Spinal cord (tissue), 10 donors: ENCODE measurements around the gene CNNM4. TPM values are rescaled to one million over a fixed set of nuclear protein-coding genes. Genes with fewer than 3 reads are reported as not detected.

Experiments used
- DNase-seq, 6 donors: peaks; one replicate each; pipeline versions ENCODE4 v3.0.0 to v3.0.0-alpha.2; 2013 to 2015; ENCODE audit warnings: low spot score in 6 of 6, low read depth in 4 of 6
- H3K27ac ChIP-seq: one replicate; pipeline ENCODE4 v1.5.1; 2013; ENCODE audit warnings: low read depth, low read length, control low read depth
- H3K27me3 ChIP-seq: one replicate; pipeline ENCODE4 v1.6.1; 2013; ENCODE audit warnings: low read length; ENCODE audit not compliant: control insufficient read depth, insufficient read depth
- H3K36me3 ChIP-seq: one replicate; pipeline ENCODE4 v1.6.1; 2013; ENCODE audit warnings: low read length; ENCODE audit not compliant: control insufficient read depth, insufficient read depth
- H3K4me1 ChIP-seq: one replicate; pipeline ENCODE4 v1.6.1; 2013; ENCODE audit warnings: low read length; ENCODE audit not compliant: control insufficient read depth, insufficient read depth
- H3K4me3 ChIP-seq: one replicate; pipeline ENCODE4 v1.5.1; 2013; ENCODE audit warnings: low read depth, low read length, control low read depth
- H3K9me3 ChIP-seq: one replicate; pipeline ENCODE4 v1.6.1; 2013; ENCODE audit warnings: low read length; ENCODE audit not compliant: control insufficient read depth, insufficient read depth
- WGBS: methylation state at CpG from one replicate; pipeline ENCODE4 v1.1.5; 2013; ENCODE audit warnings: missing lambda C conversion rate; ENCODE audit not compliant: insufficient coverage; 5-methylcytosine and 5-hydroxymethylcytosine counted together
- polyA plus RNA-seq, 2 donors: library from polyadenylated mRNA; unstranded; fragments of 120-200 nt; gene quantifications; one replicate each; pipeline ENCODE4 v1.2.1, GENCODE V29; 2013; ENCODE audit not compliant: insufficient read length in 2 of 2
- total RNA-seq, 2 donors: library from RNA; depleted of rRNA in 1 of 2; stranded (reverse); fragments of 120-200 nt in 1 of 2; fragments of >200 nt in 1 of 2; gene quantifications; one replicate each; pipeline versions ENCODE4 v1.2.3 to v1.2.4, GENCODE V29; 2013 to 2014
- donor health status: healthy.

The CNNM4 gene
- total and polyA plus RNA-seq, 4 donors: 5.1 to 12.6 (median 7.4) TPM

- no peak for DNase-seq
- Histone ChIP-seq H3K4me3 (no peak overlapping the region), H3K9me3 (no peaks in the 10 kb centered on the region), H3K27ac (no peak overlapping the region), H3K4me1 (peaks cover 13% of the 10 kb centered on the region), H3K27me3 (no peaks in the 10 kb centered on the region), H3K36me3 (peaks cover 69% of the 10 kb centered on the region)
- 28% methylated on average over 42 of the region's 42 CpGs for WGBS
Measured at GRCh38 chr2:96839293-96839874, 78.7 kb downstream of the CNNM4 start.

DNA sequence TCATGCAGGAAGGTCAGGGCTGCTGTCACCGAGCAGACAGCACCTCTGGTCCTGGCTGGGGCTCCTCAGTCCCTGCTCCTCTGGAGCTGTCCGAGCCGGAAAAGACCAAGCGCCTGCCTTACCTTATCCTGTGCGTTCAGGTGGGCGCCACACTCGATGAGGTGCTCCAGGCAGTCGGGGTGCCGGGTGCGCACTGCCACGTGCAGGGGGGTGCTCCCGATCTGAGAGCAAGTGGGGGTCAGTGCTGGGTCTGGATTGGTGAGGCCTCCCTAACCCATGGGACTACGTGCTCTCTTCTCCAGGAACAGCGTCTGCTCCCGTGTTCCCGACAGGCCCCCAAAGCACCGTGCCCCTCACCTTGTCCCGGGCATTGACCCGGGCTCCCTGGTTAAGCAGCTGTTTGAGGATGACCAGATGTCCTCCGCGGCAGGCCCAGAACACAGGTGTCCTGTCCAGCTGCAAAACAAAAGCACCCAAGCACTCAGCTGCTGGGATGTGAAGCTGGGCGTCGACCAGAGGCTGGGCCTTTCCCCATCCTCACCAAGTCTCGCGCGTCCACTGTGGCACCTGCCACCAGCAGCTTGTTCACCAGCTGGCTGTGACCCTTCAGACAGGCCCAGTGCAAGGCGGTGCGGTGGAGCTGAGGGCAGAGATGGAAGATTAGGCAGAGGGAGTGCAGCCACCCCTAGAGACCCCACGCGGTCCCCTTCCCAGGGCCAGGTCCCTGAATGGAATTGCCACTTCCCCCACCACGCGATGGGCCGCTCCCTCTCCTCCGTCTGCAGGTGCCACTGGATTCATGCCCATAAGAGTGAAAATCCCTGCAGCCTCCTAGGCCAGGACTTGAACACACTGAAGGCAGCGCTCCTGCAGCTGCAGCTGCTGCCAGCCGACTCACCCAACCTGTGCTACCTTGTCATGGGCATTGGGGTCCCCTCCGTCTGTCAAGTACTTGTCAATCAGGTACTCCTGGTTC, 79.5 kb downstream of the CNNM4 start:
- peaks cover 75% of the 10 kb centered on the region for H3K36me3 ChIP-seq
- H3K4me3 ChIP-seq: no peak overlapping the region
- peaks cover 13% of the 10 kb centered on the region for H3K4me1 ChIP-seq
- H3K27ac ChIP-seq: no peak overlapping the region
- WGBS: 90% methylated on average over 36 of the region's 37 CpGs
- DNase-seq: no peak
- H3K9me3 ChIP-seq: no peaks in the 10 kb centered on the region
- H3K27me3 ChIP-seq: no peaks in the 10 kb centered on the region

DNA sequence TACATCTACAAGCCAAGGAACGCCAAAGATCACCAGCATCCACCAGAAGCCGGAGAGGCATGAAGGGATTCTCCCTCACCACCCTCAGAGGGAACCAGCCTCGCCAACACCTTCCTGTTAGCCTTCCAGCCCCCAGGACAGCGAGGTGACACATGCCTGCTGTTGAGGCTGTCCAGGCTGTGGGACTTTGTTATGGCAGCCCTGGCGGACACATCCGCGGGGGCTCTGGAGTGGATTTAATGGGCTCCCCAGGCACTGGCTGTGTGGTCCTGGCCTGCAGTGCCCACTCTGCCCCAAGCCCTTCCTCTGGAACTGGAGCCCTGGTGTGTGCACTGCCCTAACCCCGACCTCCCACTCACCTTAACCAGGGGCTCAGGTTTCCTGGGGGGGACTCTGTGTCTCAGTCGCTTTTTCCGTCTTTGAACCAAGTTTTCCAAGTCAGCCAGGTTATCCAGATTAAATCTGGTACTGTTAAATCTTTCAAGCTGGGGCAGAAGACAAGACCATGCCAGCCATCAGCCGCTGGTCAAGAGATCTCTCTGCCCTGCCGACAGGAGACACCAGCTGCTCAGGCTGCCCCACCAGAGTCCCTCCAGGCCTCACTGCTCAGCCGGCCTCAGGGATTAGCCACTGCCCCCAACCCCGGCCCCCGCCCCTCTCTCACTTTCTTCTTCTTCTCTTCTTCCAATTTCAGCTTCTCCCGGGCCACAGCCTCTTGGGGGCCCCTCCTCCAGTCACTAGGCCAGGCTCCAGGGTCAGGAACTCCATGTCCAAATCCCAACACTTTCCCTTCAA, 81.2 kb downstream of the CNNM4 start:
- peaks cover 85% of the 10 kb centered on the region for H3K36me3 ChIP-seq
- no peak for DNase-seq
- H3K9me3 ChIP-seq: no peaks in the 10 kb centered on the region
- H3K4me3 ChIP-seq: no peak overlapping the region
- H3K4me1 ChIP-seq: peaks cover 13% of the 10 kb centered on the region
- WGBS: 81% methylated on average over 11 of the region's 16 CpGs
- no peaks in the 10 kb centered on the region for H3K27me3 ChIP-seq
- no peak overlapping the region for H3K27ac ChIP-seq

DNA sequence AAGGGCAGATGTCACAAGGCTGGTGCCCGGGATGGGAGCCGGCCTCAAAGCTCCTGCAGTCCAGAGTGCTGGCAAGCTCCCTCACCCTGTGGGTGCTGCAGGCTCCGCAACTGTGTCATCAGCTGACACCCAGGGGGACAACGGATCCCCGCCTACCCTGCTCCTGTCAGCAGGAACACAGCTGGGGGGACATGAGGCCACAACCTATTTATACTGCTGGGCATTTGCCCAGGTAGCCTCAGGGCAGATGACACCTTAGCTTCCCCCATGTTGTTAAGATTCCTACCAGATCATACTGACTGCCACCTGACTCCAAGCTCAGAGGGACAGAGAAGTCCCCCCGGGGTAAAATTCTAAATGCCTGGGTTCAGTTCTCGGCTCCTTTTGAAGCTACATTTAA, 81.9 kb downstream of the CNNM4 start:
- Histone ChIP-seq H3K36me3 (peaks cover 87% of the 10 kb centered on the region), H3K4me3 (no peak overlapping the region), H3K9me3 (no peaks in the 10 kb centered on the region), H3K27ac (no peak overlapping the region), H3K4me1 (peaks cover 13% of the 10 kb centered on the region), H3K27me3 (no peaks in the 10 kb centered on the region)
- WGBS: 90% methylated on average over 7 of the region's 7 CpGs
- no peak for DNase-seq

DNA sequence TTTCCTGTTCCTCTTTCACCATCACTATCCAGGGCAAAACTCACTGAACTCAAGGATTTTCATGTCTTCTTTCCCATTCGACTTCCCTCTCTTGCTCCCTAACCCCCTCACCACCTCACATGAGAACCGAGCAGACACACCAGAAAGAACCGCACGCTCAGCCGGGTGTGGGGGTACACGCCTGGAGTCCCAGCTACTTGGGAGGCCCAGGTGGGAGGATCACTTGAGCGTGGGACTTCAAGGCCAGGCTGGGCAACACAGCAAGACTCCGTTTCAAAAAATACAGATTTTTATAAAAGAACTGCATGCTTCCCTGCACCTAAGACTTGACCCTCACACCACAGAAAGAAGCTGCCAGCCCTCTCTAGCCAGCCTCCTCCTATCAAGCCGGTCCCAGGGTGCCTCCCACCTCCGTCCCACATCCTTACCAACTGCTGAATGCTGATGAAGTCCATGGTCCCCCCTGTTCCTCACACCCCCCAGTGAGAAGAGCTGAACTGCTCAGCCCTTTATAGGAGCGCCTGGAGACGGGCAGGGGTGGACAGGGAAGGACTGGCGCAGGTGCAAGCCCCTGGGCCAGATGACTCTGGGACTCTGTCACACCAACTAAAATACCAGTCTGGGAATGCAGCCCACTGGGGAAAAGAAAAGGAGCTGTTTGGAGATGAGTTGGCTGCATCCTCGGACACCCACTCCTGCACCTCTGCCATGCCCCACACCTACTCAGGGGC, 83.0 kb downstream of the CNNM4 start, which contains the start of gene ANKRD23:
Gene ANKRD23, minus strand, starts transcription at position 484 of the 731 bp plus-strand sequence. Its CDS starts 29 bp downstream, at position 455.
- H3K27me3 ChIP-seq: no peaks in the 10 kb centered on the region
- no peaks in the 10 kb centered on the region for H3K9me3 ChIP-seq
- H3K4me3 ChIP-seq: no peak within 1 kb of the TSS
- peaks cover 86% of the 10 kb centered on the region for H3K36me3 ChIP-seq
- WGBS: 92% methylated on average over 10 of the region's 14 CpGs
- H3K27ac ChIP-seq: no peak within 1 kb of the TSS
- DNase-seq: no peak
- peaks cover 13% of the 10 kb centered on the region for H3K4me1 ChIP-seq

DNA sequence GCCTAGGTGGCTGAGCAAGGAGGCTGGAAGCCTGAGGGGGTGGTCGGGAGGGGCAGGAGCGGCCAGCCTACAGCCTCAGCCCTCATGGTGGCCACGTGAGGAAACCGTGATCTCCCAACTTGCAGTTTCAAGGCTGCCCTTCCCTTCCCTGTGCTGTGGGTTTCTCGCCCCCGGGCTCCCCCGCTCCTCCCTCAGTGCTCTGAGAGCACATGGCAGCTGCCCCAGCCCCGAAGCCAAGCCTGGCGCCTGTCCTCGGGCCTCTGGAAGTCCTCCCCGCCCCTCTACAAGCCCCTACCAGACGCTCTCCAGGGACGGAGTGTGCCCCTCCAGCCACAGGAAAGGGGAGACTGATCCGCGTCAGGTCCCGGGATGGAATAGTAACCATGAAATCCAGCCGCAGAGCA, 83.7 kb downstream of the CNNM4 start:
- Histone ChIP-seq H3K9me3 (no peaks in the 10 kb centered on the region), H3K4me3 (no peak overlapping the region), H3K36me3 (peaks cover 86% of the 10 kb centered on the region), H3K4me1 (peaks cover 8% of the 10 kb centered on the region), H3K27ac (no peak overlapping the region), H3K27me3 (no peaks in the 10 kb centered on the region)
- WGBS: 72% methylated on average over 11 of the region's 17 CpGs
- no peak for DNase-seq

DNA sequence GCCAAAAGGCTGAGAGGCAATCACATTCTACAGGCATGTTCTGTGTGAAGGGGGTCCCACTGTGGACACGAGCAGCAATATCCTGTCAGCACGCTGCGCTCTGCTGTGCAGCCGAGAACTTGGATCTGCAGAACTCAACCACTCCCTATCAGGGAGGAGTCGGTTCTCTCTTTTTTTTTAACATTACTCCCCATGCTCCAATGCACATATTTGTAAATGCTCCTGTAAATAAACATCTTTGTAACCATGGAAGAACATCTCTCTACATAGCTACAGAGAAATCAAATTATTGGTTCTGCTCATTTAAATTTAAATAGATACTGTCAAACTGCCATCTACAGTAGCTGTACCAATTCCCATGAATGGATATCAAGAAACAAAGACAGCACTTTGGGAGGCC, 86.1 kb downstream of the CNNM4 start:
- Histone ChIP-seq H3K27ac (no peak overlapping the region), H3K4me1 (no peaks in the 10 kb centered on the region), H3K9me3 (no peaks in the 10 kb centered on the region), H3K4me3 (no peak overlapping the region), H3K27me3 (no peaks in the 10 kb centered on the region), H3K36me3 (peaks cover 90% of the 10 kb centered on the region)
- DNase-seq: no peak
- 93% methylated on average over 5 of the region's 5 CpGs for WGBS

DNA sequence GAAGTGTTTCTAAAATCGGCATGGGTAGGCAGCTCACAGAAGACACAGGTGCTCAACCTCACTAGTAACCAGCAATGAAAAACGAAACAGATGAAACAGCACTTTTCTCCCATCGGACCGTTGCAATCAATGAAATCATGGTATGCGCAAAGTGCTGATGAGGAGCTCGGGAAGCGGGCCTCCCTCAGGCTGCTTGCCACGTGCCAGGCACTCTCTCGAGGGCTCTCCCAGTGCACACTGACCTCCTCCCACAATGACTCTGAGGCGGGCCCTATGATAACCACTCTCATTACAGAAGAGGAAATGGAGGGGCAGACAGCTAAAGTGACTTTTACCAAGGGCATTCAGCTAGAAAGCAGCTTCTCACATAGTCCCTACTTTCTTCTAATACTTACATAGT, 86.9 kb downstream of the CNNM4 start:
- no peaks in the 10 kb centered on the region for H3K9me3 ChIP-seq
- WGBS: 79% methylated on average over 6 of the region's 10 CpGs
- no peak overlapping the region for H3K4me3 ChIP-seq
- H3K27me3 ChIP-seq: no peaks in the 10 kb centered on the region
- DNase-seq: no peak
- H3K36me3 ChIP-seq: peaks cover 90% of the 10 kb centered on the region
- no peaks in the 10 kb centered on the region for H3K4me1 ChIP-seq
- H3K27ac ChIP-seq: no peak overlapping the region

DNA sequence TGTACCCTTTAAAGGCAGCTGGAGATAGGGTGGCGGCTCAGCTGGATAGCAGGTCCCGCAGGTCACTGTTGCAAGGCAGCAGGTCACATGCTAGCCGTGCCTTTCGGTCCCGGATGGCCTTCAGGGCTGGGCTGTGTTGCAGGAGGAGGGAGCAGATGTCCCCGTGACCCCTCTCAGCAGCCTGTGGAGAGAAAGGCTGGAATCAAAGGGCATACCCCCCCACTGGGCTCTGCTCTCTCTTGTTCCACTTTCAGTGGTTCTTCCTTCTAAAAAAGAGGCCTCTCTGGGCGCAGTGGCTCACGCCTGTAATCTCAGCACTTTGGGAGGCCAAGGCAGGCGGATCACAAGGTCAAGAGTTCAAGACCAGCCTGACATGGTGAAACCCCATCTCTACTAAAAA, 87.6 kb downstream of the CNNM4 start:
- H3K9me3 ChIP-seq: no peaks in the 10 kb centered on the region
- H3K4me3 ChIP-seq: no peak overlapping the region
- H3K27me3 ChIP-seq: no peaks in the 10 kb centered on the region
- H3K36me3 ChIP-seq: peaks cover 87% of the 10 kb centered on the region
- H3K27ac ChIP-seq: no peak overlapping the region
- WGBS: 61% methylated on average over 9 of the region's 9 CpGs
- H3K4me1 ChIP-seq: no peaks in the 10 kb centered on the region
- DNase-seq: no peak
